SIG-M5 (cell line): ENCODE data around the gene RBPMS2.

Source experiments
- DNase-seq: peaks from one replicate; lab custom pipeline; 2025; lab: John Stamatoyannopoulos, UW

RBPMS2 gene

DNA sequence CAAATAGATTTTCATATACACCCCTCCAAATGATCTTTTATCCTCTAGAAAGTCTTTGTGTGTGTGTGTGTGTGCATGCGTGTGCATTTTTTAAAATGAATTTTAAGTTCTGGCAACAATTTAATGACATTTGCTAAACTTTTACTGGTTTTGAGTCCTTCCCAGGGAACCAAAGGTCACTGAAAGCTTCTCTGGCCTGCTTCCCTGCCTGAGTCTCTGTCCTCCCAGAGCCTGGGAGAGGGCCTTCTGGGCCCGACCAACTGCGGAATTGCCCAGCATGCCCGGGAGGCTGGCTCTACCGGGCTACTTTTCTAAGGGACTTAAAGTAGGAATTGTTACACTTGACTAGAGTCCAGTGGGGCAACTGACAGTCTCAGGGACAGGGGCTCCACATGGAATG, 7.4 kb upstream of the RBPMS2 start:
- no peak for DNase-seq

DNA sequence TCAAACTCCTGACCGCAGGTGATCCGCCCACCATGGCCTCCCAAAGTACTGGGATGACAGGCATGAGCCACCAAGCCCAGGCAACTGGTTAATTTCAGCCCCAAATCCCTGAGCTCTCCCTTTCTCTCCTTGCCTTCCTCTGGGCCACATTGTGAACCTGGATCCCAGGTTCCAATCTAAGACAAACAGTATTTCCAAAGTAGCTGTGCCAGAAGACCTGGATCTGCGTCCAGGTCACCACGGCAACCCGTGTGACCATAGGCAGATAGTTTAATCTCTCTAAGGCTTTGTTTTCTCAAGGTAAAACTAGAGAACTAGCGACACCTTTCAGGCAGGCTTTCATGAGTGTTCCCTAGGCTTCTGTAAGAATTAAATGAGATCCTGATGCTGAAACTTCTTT, 5.9 kb upstream of the RBPMS2 start:
- DNase-seq, result no peak

DNA sequence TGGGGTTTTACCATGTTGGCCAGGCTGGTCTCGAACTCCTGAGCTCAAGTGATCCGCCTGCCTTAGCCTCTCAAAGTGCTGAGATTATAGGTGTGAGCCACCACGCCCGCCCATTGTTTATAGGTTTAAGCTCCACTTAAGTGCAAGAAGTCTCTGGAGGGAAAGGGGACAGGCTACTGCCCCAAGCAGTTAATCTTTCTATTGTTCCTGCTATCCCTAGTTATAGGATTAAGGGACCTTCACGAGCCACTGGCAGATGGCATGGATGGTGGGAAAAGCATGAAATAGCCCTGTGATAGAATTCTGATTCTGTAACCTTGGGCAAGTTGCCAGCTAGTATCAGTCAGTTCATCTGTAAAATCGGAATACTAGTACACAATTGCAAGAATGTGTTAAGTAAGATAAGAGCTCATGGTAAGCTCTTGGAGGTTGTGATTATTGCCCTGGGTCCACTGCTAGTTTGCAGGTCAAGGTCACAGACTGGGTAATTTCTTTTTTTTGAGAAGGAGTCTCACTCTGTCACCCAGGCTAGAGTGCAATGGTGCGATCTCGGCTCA, 5.3 kb upstream of the RBPMS2 start:
- no peak for DNase-seq

DNA sequence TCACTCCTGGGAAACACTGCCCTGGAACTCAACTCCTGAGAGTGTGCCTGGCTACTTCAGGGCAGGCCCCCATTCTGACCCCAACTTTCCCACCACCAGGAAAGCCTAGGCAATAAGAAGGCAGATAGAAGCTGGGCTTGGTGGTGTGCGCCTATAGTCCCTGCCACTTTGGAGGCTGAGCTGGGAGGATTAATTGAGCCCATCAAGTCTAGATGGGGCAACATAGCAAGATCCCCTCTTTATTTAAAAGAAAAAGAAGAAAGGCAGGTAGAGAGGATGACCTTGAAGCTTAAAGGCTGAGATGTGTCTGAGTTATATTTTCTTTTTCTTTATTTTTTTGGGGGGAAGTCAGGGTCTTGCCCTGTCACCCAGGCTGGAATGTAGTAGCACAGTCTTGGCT, 4.2 kb upstream of the RBPMS2 start:
- DNase-seq, result no peak

DNA sequence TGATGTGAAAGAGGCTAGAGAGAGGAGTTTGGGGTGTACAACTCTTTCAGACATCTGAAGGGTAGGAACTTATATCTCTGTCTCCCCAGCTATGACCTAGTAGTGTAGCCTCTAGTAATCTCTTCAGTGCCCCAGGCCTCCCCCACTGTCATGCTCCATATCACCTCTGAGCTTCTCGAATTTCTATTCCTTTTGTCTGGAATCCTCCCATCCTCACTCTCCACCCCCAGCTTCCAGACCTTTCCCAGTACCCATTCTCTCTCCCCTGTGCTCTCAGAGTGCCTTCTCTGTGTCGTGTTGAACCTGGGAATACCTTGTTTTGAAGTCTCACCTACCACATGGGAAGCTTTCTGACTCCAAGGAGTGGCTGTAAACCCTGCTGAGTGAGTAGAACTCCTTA, 3.6 kb upstream of the RBPMS2 start:
- no peak for DNase-seq

DNA sequence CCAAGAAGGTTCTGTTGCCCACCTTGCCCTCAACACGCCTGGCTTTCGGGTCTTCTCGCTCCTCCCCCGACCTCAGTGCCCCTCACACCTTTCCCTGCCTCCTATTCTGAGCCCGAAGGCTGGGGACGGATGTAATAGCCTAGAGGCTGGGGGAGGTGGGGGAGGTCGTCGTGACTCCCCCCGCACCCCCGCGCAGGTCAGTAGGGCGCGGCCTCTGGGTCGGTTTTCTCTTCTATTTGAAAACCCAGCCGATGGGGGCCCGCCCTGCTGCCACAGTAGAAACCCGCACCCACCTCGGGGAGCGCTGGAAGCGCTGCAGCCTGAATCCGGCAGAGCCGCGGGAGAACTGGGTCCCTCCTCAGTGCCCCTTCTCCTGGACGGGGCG, 1.0 kb upstream of the RBPMS2 start:
- DNase-seq, result no peak

DNA sequence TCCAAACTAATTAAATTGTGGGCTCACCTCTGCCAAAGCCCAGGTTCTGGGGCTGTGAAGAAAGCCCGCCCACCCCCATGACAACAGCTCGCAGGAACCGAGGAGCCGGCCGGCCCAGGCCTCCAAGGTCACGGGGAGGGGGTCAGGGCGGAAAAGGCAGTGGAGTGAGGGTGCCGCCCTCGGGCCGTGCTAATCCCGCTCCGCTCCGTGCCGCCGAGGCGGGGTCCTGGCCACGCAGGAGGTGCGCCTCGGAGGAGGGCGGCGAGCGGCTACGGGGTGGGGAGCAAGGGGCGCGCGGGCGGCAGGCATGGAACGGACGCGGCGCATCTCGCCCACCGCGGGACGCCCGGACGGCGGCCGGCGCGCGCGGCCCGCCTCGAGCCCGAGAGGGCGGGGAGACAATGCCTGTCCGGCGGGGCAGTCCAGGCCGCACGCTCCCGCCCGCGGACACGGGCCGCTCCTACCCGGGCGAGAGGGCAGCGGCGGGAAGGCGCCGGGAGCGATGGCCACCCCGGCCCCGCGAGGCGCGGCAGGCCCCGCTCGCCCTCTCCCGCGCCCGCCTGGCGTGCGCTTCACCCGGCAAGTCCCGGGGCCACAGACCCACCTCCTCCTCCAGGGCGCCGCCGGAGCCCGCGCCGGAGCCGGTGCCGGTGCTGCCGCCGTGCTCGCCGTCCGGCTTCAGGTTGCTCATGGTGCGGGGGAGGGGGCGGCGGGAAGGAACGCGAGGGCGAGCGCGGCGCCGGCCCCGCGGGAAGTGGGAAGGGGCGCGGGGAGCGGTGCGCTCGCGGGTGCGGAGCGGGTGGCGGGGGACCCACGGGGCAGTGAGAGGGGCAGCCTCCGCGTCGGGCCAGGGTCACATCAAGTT, 528 bp downstream of the RBPMS2 start:
- DNase-seq, result no peak

DNA sequence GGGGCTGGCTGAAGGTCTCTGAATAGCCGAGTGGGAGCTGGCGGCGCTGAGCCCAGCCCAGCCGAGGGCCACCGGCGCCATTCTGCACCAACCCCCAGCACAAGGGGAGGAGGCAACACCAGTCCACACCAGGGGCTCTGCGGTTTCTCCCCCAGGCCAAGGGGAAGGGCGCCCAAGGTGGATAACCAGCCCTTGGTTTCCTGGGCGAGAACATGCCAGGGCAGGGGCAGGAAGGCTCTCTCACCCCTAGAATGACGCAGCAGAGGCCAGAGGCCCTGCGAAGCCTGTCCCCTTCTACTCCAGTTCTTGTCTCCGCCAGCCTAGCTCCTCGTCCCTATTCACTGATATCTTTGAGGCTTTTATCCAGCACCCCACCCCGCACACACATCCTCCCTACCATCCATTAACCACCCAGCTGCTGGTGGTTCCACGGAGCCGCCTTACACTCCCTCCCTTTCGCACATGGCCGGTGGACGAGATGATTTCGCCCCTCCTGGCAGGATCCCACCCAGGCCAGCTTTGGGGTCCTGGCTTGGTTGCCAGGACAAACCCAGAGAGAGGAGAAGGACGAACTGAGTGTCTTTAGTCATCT, 1.3 kb downstream of the RBPMS2 start:
- no peak for DNase-seq

DNA sequence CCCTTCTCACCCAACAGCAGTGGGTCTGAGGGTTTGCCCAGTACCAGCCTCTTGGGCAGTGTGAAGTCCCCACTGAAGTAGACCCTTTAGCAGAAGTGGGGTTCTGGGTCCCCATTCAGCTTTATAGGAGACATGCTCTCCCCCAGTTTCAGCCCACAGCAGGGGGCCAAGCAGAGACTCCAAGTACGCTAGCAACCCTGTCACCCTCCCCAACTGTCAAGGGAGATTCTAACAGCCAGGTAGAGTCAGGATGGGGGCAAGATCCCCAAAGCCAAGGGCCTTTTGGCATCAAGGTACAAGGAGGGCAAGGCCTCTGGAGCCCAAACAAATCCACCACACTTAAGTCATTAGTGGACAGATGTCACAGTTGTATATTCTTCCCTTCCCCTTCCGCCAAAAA, 1.8 kb downstream of the RBPMS2 start:
- DNase-seq, result no peak

DNA sequence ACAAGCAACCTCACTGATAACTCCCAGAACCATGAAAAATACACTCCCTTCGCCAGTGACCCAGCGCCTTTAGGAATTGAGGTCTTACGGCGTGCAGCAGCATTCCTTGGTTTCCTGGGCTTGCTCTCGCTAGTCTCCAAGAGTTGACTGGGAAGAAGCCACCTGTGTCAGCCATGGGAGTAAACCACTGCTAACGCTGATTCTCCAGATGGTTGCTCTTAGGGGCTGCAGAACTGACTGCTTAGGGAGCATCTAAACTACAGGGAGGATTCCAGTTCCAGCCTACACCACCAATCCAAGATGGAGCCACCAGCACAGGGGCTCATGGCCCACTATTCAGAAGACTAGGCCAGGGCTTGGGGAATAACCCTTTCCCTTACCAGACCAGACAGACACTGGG, 2.4 kb downstream of the RBPMS2 start:
- DNase-seq, result no peak

DNA sequence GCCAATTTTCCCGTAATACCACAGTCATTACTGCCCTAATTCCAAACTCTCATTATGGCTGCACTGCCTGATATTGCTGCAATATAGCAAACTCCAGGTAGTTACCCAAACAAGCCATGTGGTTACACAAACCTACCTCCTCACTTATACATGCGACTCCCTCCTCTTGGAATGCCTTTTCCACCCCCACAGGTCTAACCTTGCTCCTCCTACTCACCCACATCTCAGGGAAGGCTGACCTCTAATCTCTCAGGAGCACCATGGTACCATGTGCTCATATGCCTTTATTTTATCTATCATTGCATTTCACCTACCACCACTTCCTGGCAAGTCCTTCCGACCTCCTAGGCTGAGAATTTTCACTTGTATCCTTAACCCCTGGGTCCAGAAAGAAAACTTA, 2.9 kb downstream of the RBPMS2 start:
- no peak for DNase-seq

DNA sequence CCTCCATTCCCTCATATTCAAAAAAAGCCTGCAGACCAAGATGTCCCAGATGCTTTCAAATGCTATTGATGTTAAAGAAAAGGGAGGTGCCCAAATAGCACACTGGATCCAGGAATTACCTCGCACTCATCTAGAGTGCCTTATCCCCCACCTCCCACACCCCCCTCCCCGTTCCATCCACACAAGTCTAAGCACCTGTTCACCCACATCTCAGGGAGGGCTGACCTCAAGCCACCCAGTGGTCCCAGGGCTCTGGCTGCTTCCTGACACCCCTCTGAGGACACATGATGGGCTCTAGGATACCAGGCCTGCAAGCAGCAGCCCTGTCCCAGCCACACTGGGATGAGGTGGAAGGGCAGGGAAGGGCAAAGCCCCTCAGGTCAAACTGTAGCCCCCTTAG, 4.8 kb downstream of the RBPMS2 start:
- no peak for DNase-seq

DNA sequence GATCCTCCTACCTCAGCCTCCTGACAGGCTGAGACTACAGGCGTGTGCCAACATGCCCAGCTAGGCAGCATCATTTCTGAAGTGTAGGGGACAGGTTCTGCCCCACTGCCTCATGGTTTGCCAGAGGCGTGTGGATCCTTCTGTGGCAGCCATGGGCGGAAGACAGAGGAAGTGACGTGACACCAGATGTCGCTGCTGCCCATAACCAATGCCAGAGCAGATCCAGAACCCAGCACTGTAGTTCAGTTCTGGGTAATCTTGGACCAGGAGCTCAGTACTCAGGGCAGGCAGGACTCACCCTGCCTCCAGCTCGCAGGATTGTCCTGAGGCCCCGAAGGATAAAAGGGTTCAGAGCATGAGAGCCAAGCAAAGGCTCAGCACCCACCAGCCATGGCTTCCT, 8.2 kb downstream of the RBPMS2 start:
- no peak for DNase-seq

DNA sequence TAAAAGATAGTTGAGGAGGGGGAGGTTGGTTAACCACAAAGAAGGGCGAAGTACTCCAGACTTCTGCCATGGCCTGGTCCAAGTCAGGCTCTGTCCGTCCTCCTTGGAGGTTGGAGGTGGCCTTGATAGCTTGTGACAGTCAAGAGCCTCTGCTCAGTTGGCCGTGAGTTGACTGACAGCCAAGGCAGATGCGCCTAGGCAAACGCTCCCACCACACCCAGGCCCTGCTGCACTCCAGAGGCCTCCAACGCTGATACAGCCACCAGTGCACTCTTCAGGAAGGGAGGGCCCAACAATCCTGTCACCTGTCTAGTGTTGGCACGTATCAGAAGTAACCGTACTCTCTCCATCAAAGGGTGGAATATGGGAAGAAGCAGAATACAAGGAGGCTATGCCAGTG, 9.3 kb downstream of the RBPMS2 start:
- no peak for DNase-seq

DNA sequence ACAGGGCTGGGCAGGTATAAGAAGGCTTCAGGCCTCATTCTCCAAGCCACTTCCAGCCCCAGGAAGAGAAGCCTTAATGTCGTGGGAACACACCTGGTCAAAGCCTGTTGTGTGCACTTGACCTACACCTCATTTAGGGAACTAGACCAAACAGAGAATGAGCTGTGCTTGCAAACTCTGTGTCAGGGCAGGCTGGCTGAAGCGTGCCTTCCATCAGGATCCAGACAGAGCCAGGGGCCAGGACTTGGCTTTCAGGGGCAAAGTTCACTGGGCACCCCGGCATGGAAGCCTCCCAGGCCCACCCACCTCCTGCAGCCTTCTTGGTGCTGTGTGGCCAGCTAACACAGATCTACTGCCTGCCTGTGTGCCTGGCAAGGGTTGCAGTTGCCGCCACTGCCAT, 11.5 kb downstream of the RBPMS2 start:
- DNase-seq, result no peak

DNA sequence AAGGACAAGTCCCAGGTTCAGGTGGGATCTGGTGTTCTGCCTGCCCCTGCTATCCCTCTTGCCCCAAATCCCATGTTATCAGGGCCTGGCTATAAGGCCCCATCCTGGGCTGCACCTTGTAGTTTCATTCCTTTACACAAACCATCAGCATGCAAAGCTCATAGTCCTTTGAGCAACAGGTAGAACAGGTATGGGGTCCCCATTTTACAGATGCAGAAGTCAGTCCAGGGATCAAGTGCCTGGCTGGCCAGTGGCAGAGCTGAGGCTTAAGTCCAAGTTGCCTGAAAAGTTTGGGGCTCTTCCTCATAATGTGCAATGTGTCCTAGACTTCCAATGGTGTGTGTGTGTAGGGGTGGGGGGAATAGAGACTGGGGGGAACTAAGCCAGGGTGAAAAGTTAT, 11.9 kb downstream of the RBPMS2 start:
- DNase-seq, result no peak

DNA sequence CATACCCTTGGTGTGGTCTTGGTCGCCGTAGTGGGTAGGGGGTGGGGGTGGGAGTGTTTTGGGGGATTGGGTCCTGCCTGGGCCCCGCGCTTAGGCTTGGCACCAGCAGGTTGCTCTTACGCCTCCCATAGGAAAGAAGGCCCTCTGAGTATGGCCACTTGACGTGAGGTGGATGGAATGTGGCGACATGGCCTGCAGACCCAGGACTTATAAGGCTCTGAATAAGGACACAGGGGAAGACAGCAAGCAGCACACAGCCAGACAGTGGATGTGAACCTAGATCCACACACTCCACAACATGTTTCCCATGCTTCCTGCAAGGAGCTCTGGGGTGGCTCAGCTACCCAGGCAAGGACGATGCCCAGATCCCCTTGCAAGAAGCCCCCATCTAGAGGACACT, 12.4 kb downstream of the RBPMS2 start:
- DNase-seq, result no peak

DNA sequence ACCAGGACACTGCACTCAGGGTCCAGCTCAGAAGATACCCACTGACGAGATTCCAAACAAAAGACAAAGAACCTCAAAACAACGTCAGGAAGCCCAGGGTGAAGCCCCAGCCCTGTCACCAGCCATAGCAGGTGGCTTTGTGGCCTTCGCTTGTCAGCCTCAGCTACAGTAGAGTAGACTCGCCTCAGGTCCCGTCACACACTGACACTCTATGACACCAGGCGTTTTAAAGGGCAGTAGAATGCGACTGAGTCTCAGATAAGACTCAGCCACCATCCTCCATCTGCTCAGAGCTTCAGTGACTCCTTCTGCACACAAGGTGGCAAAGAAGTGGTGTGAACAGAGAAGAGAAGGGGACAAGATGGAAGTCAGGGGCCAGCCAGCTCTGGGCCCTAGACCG, 12.8 kb downstream of the RBPMS2 start:
- no peak for DNase-seq

DNA sequence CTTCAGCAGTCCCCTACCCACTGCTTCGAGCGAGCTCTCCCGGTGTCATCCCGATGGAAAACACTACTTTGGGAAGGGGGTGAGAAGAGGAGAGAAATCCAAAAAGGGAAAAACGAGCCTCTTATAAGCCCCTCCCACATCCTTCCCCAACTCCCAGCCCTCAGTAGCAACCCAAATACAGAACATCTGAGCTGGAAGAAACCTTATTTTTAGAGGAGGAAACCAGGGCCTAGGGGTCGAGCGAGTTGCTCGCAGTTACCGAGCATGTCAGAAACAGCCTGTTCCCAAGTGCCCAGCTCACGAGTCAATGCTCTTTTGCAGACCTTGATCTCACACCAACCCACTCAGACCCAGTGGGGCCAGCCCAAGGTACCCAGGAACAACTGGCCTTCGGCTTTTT, 14.2 kb downstream of the RBPMS2 start:
- DNase-seq, result no peak

DNA sequence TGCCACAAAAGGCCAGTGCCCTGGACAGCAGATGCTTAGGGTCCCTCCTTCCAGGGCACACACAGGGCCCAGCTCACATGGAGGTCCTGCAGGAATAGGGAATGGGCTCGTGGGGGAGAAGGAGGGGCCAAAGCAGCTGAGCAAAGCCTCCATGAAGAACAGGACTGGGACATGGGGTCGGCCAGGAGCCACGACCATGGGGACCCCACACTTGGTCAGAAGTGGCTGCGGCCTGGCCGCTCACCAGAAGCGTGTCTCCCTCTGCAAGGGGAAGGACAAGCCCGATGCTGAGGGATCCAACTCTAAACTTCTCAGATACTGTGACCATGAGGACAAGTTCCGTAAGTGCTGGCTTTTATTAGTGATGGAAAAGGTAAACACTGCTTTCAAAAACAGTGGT, 15.3 kb downstream of the RBPMS2 start:
- DNase-seq, result no peak

DNA sequence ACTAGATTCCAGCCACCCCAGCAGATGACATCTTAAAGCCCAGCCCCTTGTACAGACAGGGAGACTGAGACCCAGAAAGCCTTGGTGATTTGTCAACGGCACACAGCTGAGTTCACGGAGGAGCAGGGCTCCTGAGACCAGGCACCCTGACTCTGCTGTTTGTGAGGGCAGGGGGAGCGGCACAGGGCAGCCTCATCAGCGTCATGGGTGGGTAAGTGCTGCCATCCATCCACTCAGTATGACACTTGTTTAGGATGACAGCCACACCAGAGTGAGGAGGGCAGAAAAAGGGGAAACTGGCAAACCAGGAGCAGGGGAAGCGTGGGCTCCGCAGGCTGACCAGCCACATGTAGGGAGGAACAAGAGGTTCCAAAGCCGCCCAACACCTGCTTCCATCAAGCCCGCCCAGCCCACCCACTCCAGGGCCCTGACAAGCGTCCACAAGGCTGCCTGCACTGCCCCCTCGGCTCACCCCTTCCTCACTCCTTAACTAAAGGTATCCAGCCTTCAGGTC, 19.9 kb downstream of the RBPMS2 start:
- no peak for DNase-seq

DNA sequence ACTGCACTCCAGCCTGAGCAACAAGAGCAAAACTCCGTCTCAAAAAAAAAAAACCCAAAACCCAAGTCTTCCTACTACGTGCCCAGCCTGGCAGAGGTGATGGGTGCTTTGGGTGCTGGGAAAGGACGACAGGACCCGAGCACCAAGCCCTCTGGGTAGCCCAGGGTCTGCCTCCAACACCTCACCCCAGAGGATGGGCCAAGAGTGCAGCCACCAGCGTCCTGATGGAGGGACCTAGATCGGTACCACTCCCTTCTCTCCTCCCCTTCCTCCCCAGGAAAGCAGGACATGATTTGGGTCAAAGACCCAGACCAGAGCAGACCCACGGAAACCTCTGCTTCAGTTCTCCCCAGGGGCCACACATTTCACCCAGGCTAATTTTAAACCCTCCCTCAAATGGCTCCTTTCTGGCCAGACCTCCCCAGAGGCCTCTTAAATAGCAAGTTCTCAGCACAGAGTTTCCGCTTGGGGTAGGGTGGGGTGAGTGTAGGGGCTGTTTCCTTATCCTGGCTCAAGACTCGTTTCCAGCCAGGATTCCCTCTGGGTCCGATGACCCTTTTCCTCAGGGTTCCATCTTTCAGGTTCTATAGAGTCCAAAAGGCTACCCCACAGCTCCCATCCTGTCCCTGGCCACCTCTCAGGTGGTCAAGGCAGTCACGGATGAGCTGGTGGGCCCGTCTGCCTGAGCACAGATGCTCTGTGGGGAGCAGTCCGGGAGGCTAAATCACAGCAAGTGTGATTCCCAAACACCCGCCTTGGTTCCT, 20.5 kb downstream of the RBPMS2 start:
- no peak for DNase-seq
